Activated CD4-positive, CD25-positive, alpha-beta regulatory T cell treated with anti-CD3 and anti-CD28 coated beads, Interleukin-2, amount 50 U/mL, for 24 hours (primary cell): ENCODE results near the gene NPC1.

Experiments
- ATAC-seq, 2 donors: fragments of 150-1000 bp; cut with Tn5 transposase; one replicate each; pipeline ENCODE4 v1.10.0; 2021; ENCODE audit warnings: mild to moderate bottlenecking in 1 of 2, moderate library complexity in 1 of 2

NPC1 gene

DNA sequence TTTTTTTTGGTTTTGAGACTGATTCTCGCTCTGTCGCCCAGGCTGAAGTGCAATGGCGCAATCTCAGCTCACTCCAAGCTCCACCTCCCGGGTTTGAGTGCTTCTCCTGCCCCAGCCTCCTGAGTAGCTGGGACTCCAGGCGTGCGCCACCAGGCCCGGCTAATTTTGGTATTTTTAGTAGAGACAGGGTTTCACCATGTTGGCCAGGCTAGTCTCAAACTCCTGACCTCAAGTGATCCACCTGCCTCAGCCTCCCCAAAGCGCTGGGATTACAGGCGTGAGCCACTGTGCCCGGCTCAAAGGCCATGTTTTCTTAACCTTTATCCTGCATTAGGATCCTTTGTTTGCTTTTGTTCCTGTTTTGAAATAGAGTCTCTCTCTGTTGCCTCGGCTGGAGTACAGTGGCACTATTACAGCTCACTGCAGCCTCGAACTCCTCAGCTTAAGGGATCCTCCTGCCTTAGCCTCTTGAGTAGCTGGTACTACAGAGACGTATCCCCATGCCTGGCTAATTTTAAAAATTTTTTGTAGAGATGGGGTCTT lies 41.0 kb downstream of the NPC1 start:
- no peak for ATAC-seq

DNA sequence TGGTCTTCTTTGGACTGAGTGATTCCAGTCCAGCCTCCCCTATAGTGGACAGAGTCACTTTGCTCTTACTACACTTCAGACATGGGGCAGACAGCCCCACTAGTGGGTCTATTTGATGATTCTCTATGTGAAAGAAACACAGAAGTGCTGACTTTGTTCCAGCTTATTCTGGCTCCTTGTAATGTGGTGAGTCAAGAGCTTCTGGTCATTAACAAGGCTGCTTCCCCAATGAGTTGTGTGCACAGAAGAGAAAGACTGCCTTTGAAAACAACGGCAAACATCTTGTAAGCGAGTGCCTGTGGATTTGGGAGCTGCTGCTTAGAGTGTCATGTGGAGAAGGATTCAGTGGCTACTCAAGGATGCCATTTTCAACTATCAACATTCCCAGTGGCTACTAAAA lies 43.8 kb downstream of the NPC1 start:
- no peak for ATAC-seq

DNA sequence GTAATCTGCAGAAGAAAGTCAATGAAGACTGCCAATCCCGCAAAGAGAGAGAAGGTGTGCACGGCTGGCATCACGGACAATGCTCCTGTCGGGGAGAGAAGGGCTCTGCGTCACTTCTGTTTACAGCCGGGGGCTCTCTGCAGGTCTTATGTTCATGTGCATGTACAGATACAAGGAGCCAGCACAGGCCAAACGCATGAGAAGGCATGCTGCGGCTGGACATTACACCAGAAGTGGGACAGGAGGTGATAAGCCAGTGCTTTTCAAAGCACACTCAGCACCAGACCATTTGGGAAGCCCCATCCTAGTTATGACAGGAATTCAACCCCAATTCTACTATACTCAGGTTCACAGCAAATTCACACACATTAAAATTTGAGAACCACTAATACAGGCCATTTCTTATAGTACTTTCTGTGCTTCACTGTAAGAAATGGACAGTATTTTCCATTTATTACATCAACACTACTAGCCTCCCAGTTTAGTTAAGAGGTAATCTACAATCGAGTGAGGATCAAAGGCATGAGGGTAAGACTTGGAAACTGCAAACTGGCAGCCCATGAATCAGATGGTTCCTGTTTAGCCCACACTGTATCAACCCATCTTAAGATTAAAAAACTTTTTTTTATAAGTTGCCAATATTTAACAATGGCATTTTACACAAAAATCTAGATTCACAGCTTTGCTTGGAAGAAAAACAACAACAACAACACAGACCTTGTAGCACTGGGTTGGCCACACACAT lies 44.8 kb downstream of the NPC1 start:
- ATAC-seq: no peak

DNA sequence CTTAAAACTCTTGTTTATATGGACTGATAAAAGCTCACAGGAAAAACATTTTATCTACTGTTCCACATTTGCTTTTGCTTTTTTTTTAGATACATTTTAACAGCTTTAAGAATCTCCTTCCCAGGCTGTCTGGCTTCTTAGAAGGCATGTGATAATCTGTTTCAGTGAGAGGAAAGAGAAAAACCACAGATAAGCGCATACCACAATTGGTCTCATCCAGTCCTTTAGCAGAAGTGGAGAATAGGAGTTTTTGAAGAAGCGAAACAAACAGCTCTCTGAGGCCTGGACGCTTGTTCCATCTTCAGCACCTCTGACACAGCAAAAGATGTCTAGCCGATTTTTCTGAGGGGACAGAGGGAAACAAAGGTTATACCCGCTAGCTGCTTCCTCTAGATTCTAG lies 45.4 kb downstream of the NPC1 start:
- peak; percentile 35 to 76 for ATAC-seq

DNA sequence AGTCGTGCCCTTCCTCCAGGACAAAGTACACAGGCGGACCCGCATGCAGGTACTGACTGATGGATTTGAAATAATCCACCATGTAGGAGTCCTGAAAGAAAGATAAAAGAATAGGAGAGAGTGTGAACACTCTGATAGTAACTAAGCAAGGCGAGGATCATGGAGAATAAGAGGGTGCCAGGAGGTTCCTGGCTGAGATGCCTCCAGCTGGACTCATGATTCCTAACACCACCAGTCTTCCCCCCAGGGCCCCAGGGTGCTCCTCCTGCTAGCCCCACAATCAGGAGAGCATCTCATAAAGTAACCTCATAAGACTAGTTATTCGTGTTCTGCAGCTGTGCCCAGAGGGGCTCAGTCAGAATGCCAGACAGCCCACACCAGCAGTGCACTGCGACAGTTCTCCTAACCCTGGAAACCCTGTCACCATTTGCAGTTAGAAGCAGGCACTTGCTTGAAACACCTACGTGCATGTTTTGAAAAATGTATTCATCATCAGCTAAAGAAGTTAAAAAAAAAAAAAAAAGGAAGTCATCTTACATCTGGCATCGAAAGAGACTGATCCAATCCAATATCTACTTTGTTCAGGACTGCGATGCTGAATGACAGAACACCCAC lies 46.3 kb downstream of the NPC1 start:
- ATAC-seq: no peak

DNA sequence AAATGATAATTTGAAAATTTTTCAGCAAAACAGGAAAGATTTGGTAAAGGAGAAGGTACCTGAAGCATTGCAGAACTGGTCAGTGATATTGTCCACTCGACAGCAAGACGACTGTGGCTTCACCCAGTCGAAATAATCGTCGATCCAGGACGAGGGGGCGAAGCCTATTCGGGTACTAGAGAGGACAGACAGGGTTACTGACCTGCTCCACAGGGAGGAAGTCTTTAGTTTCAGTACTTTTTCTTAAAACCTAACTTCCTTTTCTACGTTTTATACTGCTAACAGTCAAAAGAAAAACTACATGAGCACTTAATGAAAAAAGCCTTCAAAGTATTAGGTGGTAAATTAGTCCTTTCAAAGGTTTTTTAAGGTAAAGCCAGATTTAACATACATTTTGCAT lies 47.0 kb downstream of the NPC1 start:
- no peak for ATAC-seq

DNA sequence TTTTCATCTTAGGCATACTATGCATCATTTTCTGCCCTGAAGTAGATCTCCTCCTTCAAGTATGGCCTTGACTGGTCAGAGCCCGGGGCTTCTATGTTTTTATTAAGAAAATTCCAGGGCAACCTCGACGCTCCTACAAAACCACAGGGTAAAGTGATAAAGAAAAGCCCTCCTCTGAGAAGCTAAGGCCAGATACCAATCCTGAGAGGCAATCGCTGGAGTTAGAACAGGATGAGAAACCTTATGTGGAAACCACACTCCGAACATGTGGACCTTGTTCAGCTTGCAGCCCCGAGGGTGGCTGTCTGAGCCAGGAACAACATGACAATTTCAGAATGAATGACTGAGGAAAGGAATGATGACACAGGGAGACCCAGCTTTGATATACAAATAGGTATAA lies 47.4 kb downstream of the NPC1 start:
- ATAC-seq: no peak

DNA sequence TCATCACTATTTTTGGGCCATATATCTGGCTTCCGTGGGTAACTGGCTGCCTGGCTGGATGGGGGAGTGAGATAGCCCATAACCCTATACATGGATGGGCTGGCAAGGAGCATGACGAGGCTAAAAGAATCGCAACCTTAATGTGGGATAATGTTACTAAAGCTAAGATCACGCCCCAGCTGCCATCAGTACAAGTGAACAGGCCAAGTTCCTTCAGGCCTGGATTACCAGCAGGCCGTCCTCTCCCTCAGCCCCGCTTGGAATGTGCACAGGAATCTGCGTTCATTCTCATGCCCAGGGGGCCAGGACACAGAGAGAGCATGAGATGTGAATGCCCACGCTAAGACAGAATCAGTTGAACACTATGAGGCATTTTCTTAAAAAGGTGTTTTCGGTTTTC lies 48.3 kb downstream of the NPC1 start:
- no peak for ATAC-seq

DNA sequence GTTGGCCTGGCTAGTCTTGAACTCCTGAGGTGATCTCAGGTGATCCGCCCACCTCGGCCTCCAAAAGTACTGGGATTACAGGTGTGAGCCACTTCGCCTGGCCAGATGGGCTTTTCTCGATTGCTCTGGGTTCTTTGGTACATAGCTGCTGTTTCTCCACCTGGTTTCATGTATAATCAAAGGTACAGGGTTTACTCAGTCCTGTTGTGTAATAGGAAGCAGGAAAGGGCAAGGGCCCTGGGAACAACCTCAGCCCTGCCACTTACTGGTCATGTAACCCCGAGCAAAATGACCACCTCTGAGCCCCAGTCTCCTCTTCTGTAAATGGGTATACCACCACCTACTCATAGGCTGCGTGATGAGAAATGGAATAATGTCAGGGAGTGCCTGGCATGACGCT lies 49.0 kb downstream of the NPC1 start:
- ATAC-seq: no peak

DNA sequence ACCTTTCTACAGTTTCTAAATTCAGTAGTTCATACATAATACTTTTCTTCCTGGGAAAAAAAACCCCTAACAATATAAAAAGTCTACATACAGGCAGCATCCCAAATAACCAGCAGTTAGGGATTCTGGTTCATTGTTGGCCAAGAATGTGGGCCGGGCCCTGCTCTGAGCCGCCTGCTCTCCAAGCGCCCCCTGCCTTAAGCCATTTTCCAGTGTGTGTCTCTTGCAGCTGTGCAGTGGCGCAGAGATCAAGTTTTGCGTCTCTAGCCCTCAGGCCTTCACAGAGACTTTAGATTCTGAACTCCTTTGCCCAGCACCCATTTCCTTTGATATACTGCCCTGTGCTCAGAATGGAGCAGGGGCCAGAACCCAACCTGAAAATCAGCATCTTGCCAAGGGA lies 50.1 kb downstream of the NPC1 start:
- no peak for ATAC-seq

DNA sequence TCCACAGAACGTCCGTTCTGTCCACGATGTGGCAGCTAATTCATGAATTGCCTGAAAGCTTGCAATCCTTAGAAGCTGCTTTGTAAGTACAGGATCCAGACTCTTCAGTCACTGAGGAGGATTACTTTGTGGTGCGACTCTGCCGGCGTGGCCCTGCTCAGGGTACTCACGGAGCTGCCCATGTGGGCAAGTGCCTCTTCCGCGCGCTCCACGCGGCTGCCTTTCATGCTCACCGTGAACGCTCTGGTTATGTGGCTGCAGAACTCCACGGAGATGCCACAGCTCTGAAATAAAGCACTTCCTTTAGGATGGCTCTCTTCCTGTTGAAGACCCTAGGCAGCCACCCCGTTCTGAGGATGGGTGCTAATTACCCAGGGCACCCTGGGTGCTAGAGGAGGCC lies 52.0 kb downstream of the NPC1 start:
- ATAC-seq: no peak

DNA sequence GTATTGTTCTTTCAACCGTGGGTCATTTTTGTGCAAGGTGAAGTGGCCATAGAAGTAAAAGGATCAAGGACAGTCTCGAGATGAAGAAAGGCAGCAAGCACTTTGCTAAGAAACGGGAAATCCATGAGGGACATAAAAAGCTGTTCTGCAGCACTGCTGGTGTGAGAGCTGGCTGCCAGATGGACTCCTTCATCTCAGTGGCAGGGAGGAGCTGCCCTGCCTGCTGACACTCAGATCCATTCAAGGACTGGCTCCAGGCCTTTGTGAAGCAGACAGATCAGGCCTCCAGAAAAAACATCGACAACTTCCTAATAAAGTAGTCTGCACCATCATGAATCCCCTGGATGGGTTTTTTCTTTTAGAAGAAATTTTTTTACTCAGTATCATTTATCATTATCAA lies 53.5 kb downstream of the NPC1 start:
- no peak for ATAC-seq

DNA sequence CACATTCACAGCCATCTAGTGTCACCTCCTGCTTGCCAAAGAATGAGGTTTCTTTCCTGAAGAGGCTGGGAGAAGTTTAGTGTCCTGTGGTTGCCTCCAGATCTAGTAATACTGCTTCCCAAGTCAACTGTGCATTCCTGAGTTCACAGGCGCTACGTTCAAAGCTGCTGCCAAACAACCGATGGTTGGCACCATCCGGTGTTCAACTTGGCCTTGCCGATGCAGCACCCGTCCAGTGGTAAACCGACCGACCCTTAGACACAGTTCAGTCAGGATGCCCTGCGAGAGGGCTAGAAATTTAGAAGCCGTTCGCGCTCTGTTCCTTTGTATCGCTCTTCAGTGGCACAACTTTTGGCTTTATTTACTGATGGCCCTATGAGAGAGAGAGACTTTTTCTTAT lies 54.4 kb downstream of the NPC1 start:
- ATAC-seq: no peak

DNA sequence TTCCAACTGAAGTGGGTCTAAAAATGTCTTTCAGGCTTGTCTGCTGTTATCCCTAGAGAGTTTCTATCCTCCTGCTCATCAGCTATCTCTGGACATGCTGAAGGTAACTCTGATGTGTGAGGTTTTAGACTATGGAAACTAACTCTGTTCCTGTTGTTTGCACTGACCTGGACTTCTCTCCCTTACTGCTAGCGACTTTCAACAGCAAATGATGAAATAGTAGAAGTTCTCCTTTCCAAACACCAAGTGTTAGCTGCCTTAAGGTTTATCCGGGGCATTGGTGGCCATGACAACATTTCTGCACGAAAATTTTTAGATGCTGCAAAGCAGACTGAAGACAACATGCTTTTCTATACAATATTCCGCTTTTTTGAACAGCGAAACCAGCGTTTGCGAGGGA lies 56.1 kb downstream of the NPC1 start:
- ATAC-seq: no peak

DNA sequence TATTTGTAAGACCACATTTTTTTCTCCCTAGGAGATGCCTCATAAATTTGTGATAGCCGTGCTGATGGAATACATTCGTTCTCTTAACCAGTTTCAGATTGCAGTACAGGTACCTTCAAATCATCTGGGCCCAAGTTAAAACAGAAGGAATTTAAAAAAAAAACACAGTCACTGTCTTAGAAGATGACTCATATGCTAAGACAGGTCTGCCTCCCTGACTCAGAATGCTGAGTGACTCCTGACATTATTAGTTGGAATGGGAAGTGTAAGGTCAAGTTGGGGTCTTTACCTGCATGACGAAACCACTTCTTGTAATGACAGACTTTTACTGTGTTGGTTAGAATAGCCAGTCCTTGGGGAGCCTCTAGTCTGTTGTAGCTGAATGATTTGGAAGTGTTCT lies 56.7 kb downstream of the NPC1 start:
- ATAC-seq: peak; percentile 87 to 97

DNA sequence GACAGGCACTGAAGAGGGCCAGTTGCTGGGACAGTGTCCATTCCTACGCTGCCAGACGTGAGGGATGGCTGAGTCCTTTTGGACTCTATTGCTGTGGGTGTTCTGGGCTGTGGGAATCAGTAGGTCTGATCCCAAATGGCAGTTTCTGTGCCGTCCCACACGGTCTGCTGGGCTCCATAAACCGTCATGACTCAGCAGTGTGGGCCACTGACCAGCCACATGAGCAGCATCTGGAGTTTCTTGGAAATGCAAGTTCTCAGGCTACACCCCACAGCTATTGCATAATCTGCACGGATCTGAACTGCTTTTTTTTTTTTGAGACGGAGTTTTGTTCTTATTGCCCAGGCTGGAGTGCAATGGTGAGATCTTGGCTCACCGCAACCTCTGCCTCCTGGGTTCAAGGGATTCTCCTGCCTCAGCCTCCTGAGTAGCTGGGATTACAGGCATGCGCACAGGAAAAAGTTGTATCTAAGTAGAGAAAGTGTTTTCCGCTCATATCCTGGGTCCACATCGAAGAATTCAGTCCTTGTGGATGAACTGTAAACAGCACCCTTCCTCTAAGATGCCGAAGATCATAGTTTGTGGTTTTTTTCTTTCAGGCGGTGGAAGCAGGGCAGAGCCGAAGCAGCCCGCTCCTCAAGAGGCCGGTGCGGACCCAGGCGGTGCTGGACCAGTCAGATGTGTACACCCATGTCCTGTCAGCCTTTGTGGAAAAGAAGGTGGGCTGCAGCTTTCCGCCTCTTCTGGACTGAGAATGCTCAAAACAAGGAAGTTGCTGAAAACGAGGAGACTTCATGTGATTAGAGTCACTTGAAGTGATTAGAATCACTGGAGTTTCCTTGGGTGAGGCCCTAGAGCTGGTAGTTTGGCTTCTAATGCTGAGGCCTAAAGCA lies 57.5 kb downstream of the NPC1 start:
- ATAC-seq: no peak

DNA sequence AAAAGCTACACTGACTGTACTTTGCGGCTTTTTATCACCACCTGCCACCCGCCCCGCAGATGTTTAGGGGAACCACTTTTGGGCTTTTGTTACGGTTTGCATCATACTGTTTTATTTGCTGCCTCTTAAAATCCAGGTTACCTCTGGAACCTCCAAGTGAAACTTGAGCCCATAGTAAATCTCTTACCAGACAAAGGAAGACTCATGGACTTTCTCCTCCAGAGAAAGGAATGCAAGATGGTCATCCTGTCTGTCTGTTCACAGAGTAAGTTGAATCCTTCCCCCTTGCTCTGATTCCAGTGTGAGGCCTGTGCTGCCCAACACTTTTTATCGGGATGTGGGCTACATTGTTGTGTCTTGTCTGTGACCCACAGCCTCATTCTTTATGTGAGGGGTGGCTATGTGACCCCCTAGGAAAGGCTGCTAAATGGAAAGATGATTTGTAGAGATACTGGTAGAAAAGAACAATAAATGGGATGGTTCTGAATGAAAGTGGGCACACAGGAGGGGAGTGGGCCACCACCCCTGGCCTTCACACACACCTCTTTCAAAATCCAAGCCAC lies 59.7 kb downstream of the NPC1 start:
- no peak for ATAC-seq

DNA sequence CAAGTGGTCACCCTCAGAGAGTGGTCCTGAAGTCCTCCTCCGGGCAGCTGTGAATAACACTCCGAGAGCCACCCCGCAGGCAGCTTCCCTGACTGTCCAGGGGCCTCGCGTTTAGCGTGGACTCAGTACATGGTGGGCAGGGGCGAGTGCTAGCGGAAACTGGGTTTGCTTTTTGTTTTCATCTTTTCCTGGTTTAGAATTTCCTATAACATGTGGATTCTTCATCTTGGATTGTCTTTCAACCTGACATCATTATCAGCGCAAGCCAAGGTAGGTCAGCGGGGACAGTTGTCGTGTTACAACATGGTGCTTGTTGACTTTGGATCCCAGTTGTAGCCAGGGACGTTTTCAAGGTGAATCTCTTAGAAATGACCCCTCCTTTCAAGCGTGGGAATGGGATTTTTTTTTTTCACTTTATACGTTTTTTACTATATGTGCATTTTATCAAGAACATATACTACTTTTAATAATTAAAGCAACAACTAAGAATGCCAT lies 62.0 kb downstream of the NPC1 start:
- no peak for ATAC-seq

DNA sequence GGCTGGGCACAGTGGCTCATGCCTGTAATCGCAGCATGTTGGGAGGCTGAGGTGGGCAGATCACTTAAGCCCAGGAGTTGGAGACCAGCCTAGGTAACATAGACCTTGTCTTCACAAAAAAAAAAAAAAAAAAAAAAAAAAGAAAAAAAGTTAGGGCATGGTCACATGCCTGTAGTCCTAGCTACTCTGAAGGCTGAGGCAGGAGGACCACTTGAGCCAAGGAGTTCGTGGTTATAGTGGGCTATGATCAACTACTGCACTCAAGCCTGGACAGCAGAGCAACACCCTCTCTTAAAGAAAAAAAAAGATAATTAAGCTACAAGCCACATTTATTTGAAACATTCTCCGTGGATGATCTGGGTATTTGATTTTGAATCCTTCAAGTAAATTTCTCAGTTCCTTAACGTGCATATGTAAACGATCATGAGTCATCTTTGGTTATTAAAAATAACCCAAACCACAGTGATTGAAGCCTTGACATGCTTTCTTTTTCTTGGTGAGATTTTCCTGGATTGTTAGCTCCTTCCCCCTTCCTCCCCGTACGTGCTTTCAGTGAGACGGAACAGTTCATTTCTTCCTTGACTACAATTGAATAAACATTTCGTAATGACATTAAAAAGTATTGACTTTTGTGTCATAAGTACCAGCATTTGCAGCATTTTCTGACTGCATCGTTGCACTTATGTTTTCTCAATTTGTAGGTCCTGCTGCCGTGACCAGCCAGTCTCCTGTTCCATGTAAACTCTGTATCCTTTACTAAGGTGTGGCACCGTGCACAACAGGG lies 62.7 kb downstream of the NPC1 start:
- peak; percentile 41 to 43 for ATAC-seq

DNA sequence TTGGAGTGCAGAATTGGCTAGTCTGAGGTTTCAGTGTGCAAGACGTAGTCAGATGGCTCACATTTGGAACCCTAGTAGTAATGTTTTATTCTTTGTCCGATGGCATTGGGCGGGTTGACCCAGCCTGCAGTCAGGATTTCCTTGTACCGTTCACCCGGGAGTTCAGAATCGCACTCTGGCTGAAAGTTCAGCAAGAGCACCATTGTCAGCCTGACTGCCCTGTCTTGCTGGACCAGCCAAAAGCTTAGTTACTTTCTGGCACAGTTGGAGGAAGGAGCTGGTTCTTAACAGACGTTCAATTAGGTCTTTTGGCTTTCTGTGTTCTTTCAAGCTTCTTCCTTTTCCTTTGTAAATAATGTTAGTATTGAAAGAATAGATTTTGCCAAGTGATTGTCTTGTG lies 64.4 kb downstream of the NPC1 start:
- no peak for ATAC-seq

DNA sequence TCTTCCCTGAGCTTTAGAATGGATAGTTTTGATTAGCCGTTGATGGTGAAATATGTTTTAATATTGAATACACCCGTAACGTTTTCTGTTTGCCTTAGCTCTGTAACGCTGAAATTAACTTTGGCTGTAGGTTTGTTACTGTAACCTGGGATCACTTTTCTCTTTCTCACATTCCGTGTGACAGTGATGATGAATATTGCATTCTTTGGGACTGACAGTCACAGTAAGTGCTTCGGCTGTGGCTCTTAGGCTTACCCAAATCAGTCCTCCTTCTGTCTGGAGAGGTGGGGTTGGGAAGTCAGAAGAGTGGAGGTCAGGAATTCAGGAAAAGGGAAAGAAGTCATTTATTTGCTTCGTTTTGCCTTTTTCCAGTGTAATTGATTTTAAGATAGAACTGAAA lies 65.0 kb downstream of the NPC1 start:
- no peak for ATAC-seq

DNA sequence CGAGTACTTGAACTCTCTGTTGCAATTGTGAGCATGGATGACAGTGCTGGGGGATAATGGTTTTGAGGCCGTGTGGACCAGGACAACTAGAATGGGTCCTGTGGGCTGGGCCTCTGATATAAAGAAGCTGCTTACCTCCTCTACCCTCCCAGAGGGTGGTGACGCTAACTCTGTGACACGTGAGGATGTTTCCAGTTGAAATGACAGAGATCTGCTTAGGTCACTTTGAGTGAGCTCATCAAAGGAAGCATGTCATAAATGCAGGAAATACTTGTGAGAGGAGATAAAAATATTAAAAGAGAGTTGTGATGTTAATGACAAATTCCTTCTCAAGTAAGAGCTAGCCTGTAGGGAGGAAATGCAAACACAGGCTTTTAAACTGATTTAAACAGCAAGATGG lies 66.6 kb downstream of the NPC1 start:
- no peak for ATAC-seq
